ENCODE data around the gene LARP1. TPM values are rescaled to one million over a fixed set of nuclear protein-coding genes. Genes with fewer than 3 reads are reported as not detected.

Gene LARP1
- total RNA-seq, result 100 to 1,000 TPM; 214 to 218 TPM

DNA sequence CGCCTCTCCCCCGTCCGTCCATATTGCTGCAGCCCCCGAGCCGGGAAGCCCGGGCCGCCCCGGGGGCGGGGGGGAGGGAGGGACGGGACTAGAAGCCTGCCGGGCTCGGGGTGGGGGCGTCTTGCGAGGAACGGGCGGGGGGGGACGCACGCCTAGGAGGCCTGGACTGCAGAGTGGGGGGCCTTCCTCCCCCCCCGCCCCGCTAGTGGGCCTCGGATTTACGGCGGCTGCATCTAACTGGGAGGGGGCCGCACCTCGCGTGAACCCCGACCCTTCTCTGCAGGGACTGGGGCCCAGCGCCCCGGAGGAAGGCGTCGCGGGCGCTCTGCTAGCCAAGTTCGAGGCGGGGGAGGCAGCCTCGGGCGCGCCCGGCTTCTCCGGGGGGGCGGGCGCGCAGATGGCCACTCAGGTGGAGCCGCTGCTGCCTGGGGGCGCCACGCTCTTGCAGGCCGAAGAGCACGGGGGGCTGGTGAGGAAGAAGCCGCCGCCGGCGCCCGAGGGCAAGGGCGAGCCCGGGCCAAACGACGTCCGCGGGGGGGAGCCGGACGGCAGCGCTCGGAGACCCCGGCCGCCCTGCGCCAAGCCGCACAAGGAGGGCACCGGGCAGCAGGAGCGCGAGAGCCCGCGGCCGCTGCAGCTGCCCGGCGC, at the start of gene LARP1:
Gene LARP1 (plus strand): TSS at position 17 of the 648 bp plus-strand sequence. CDS start 381 bp downstream, at position 398.
- TF ChIP-seq, protein P1, sequence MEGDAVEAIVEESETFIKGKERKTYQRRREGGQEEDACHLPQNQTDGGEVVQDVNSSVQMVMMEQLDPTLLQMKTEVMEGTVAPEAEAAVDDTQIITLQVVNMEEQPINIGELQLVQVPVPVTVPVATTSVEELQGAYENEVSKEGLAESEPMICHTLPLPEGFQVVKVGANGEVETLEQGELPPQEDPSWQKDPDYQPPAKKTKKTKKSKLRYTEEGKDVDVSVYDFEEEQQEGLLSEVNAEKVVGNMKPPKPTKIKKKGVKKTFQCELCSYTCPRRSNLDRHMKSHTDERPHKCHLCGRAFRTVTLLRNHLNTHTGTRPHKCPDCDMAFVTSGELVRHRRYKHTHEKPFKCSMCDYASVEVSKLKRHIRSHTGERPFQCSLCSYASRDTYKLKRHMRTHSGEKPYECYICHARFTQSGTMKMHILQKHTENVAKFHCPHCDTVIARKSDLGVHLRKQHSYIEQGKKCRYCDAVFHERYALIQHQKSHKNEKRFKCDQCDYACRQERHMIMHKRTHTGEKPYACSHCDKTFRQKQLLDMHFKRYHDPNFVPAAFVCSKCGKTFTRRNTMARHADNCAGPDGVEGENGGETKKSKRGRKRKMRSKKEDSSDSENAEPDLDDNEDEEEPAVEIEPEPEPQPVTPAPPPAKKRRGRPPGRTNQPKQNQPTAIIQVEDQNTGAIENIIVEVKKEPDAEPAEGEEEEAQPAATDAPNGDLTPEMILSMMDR (IDR thresholded peaks at IDR 0.05), result no peak
- Mint-ChIP-seq H3K36me3 (ENCODE audit: low read depth) (peaks cover 18% of the 10 kb centered on the region), H3K27ac (peak within 1 kb of the TSS; percentile 99), H3K9me3 (no peaks in the 10 kb centered on the region), H3K4me3 (peak within 1 kb of the TSS; percentile 97), H3K27me3 (no peaks in the 10 kb centered on the region), H3K4me1 (ENCODE audit: low read depth) (peaks cover 42% of the 10 kb centered on the region)
- intact Hi-C loops (cut with micrococcal nuclease), result loop anchor here (2.0 kb wide), 2 partner anchors 103 to 105 kb away; partner anchors contain the start of gene CNOT8
- CTCF ChIA-PET, result no interaction called here
- peak; percentile 36 for DNase-seq
- peak; percentile 1 for ATAC-seq
- POLR2A ChIA-PET, result no interaction called here

DNA sequence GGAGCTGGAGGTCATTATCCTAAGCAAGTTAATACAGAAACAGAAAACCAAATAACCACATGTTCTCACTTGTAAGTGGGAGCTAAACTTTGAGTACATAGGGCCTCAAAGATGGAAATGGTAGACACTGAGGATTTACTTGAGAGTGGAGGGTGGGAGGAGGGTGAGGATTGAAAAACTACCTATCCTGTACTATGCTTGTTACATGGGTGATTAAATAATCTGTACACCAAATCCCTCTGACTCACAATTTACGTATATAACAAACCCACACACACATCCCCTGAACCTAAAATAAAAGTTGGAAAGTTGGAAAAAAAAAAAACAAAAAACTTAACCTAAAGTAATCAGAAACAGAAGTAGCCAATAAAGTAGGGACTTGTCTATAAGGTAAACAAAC, 48.8 kb upstream of the LARP1 start:
- intact Hi-C loops (cut with micrococcal nuclease), result no loop called here
- TF ChIP-seq, protein P1 (IDR thresholded peaks at IDR 0.05), result no peak
- no peak overlapping the region for H3K27ac Mint-ChIP-seq
- no peaks in the 10 kb centered on the region for H3K9me3 Mint-ChIP-seq
- H3K4me3 Mint-ChIP-seq, result no peak overlapping the region
- H3K36me3 Mint-ChIP-seq (ENCODE audit: low read depth), result no peaks in the 10 kb centered on the region
- CTCF ChIA-PET, result interaction anchor here (1.7 kb wide), 1 partner anchor 26 kb away, joined by 5 read pairs; no protein-coding TSS in a partner anchor
- H3K4me1 Mint-ChIP-seq (ENCODE audit: low read depth), result peaks cover 2% of the 10 kb centered on the region
- POLR2A ChIA-PET, result no interaction called here
- H3K27me3 Mint-ChIP-seq, result no peaks in the 10 kb centered on the region
- DNase-seq (no peak), ATAC-seq (no peak)

DNA sequence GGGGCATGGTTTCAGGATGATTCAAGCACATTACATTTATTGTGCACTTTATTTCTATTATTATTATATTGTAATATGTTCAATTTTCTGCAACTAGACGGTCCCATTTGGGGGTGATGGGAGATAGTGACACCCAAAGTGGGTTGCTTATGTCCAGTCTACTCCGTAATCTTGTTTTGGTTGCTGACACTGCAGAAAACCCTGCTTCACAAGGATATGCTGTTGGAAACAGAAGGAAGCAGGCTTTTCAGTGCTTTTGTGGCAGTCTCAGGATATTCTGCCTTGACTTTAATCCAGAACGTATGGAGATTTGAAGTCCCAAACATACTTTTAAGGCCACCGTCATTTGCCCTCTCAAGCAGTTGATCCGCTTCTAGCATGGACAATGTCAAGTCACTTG, 47.5 kb upstream of the LARP1 start:
- DNase-seq, result no peak
- Mint-ChIP-seq H3K4me3 (no peak overlapping the region), H3K36me3 (ENCODE audit: low read depth) (no peaks in the 10 kb centered on the region), H3K27me3 (no peaks in the 10 kb centered on the region), H3K27ac (no peak overlapping the region), H3K4me1 (ENCODE audit: low read depth) (peaks cover 2% of the 10 kb centered on the region), H3K9me3 (no peaks in the 10 kb centered on the region)
- intact Hi-C loops (cut with micrococcal nuclease), result no loop called here
- CTCF ChIA-PET, result no interaction called here
- TF ChIP-seq, protein P1 (IDR thresholded peaks at IDR 0.05), result no peak
- ATAC-seq, result no peak
- POLR2A ChIA-PET, result no interaction called here

DNA sequence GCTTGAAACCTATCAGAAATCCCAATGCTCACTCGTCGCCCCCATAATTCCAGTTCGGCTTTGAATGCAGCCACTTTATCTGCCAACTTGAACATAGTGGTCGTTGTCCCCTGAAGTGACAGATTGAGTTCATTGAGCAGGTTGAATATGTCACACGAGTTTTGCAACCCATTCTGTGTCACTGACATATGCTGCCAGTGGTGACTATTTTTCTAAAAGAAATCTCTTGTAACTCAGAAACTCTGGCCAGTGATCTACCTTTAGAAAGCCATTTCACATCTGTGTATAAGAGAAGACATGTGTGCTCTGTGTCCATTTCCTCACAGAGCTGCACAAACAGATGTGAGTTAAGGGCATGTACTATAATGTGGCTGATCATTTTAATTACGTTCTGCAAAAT, 47.0 kb upstream of the LARP1 start:
- Mint-ChIP-seq H3K27ac (no peak overlapping the region), H3K9me3 (no peaks in the 10 kb centered on the region), H3K4me3 (no peak overlapping the region), H3K4me1 (ENCODE audit: low read depth) (peaks cover 2% of the 10 kb centered on the region), H3K36me3 (ENCODE audit: low read depth) (no peaks in the 10 kb centered on the region), H3K27me3 (no peaks in the 10 kb centered on the region)
- TF ChIP-seq, protein P1 (IDR thresholded peaks at IDR 0.05), result no peak
- intact Hi-C loops (cut with micrococcal nuclease), result no loop called here
- CTCF ChIA-PET, result no interaction called here
- POLR2A ChIA-PET, result no interaction called here
- no peak for DNase-seq
- no peak for ATAC-seq

DNA sequence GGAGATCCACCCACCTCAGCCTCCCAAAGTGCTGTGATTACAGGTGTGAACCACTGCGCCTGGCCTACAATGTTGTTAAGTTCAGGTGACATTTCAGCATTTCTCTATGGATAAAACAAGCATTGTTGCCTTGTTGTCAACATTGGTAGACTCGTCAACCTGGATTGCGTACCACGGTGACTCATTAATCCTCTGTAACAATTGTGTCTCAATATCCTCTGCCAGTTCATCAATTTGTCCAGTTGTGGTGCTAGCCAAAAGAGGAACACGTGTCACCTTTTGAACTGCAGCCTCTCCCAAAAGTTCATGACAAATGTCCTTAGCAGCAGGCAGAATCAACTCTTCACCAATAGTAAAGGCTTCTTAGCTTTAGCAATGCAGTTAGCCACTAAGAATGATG, 46.3 kb upstream of the LARP1 start:
- DNase-seq, result no peak

More for the DNA sequence above, 46.3 kb upstream of the LARP1 start:
- Mint-ChIP-seq H3K27me3 (no peaks in the 10 kb centered on the region), H3K27ac (no peak overlapping the region), H3K9me3 (no peaks in the 10 kb centered on the region), H3K4me1 (ENCODE audit: low read depth) (peaks cover 2% of the 10 kb centered on the region), H3K36me3 (ENCODE audit: low read depth) (no peaks in the 10 kb centered on the region), H3K4me3 (no peak overlapping the region)
- TF ChIP-seq, protein P1 (IDR thresholded peaks at IDR 0.05), result no peak
- no peak for ATAC-seq
- intact Hi-C loops (cut with micrococcal nuclease), result no loop called here
- CTCF ChIA-PET, result no interaction called here
- POLR2A ChIA-PET, result no interaction called here

Data from activated CD8-positive, alpha-beta T cell treated with anti-CD3 and anti-CD28 coated beads for 36 hours (primary cell).